Thyroid gland (tissue), 4 donors: Measurements from ENCODE around the gene DMD. TPM values are rescaled to one million over a fixed set of nuclear protein-coding genes. Genes with fewer than 3 reads are reported as not detected.

Experiments used
- DNase-seq, 2 donors: peaks; one replicate each; pipeline ENCODE4 v3.0.0-alpha.2; 2019
- H3K27ac ChIP-seq, 3 donors: fragments of 200-600 bp; sonication (generic); 1 replicate in 2 of 3; 2 replicates in 1 of 3; pipeline ENCODE4 v1.5.1; 2016 to 2019; ENCODE audit warnings: mild to moderate bottlenecking in 1 of 3, moderate library complexity in 1 of 3
- H3K27me3 ChIP-seq: fragments of 200-600 bp; sonication (generic); one replicate; pipeline ENCODE4 v1.5.1; 2019
- H3K36me3 ChIP-seq, 2 donors: fragments of 200-600 bp; sonication (generic); one replicate each; pipeline ENCODE4 v1.5.1; 2016 to 2019
- H3K4me1 ChIP-seq, 2 donors: fragments of 200-600 bp; sonication (generic); one replicate each; pipeline ENCODE4 v1.5.1; 2017 to 2019
- H3K4me3 ChIP-seq, 3 donors: fragments of 200-600 bp; sonication (generic); replicated peaks in 1 of 3; 1 replicate in 2 of 3; 2 replicates in 1 of 3; pipeline ENCODE4 v1.5.1; 2016; ENCODE audit warnings: mild to moderate bottlenecking in 1 of 3
- H3K9me3 ChIP-seq: fragments of 200-600 bp; sonication (generic); one replicate; pipeline ENCODE4 v1.5.1; 2017
- POLR2A ChIP-seq, 2 donors: fragments of 450-650 bp; IDR thresholded peaks; one replicate each; pipeline ENCODE4 v1.6.1; 2017; ENCODE audit warnings: antibody characterized with exemption in 2 of 2, mild to moderate bottlenecking in 2 of 2, moderate library complexity in 1 of 2
- WGBS, 2 donors: methylation state at CpG; one replicate each; pipeline ENCODE4 v1.1.5; 2017; 5-methylcytosine and 5-hydroxymethylcytosine counted together
- intact Hi-C: fragments of 100-400 bp; cut with DNase I; formaldehyde crosslinking; loops from one replicate; pipeline ENCODE4 v1.15.1; 2023
- total RNA-seq, 4 donors: library from RNA; depleted of rRNA; stranded (reverse); fragments of >200 nt; gene quantifications; one replicate each; pipeline ENCODE4 v1.2.3, GENCODE V29; 2016
- TF ChIP-seq, protein P1 (sequence below), 6 experiments: fragments of 200-600 bp in 3 of 6; fragments of 450-650 bp in 3 of 6; sonication (generic) in 3 of 6; IDR thresholded peaks; one replicate each; pipeline ENCODE4 v1.5.1; 2016 to 2019; ENCODE audit warnings: antibody characterized with exemption in 6 of 6, mild to moderate bottlenecking in 2 of 6, inconsistent platforms in 1 of 6, moderate library complexity in 1 of 6

DMD gene
- total RNA-seq, 4 donors from 2014 or later = 16.5 to 24.0 (median 21.7) TPM

GRCh38 chrX:31128855-31129254, 2082.5 kb downstream of the DMD start:
- DNase-seq = no peak
- Histone ChIP-seq H3K36me3 (no peaks in the 10 kb centered on the region), H3K4me3 (no peak overlapping the region), H3K27me3 (no peaks in the 10 kb centered on the region), H3K9me3 (no peaks in the 10 kb centered on the region), H3K27ac (no peak overlapping the region), H3K4me1 (no peaks in the 10 kb centered on the region)
- TF ChIP-seq POLR2A (IDR thresholded peaks at IDR 0.05) = no peak
- TF ChIP-seq, protein P1, sequence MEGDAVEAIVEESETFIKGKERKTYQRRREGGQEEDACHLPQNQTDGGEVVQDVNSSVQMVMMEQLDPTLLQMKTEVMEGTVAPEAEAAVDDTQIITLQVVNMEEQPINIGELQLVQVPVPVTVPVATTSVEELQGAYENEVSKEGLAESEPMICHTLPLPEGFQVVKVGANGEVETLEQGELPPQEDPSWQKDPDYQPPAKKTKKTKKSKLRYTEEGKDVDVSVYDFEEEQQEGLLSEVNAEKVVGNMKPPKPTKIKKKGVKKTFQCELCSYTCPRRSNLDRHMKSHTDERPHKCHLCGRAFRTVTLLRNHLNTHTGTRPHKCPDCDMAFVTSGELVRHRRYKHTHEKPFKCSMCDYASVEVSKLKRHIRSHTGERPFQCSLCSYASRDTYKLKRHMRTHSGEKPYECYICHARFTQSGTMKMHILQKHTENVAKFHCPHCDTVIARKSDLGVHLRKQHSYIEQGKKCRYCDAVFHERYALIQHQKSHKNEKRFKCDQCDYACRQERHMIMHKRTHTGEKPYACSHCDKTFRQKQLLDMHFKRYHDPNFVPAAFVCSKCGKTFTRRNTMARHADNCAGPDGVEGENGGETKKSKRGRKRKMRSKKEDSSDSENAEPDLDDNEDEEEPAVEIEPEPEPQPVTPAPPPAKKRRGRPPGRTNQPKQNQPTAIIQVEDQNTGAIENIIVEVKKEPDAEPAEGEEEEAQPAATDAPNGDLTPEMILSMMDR (IDR thresholded peaks at IDR 0.05) = no peak
- intact Hi-C loops = no loop called here
- 81 to 84% methylated on average over 4 of the region's 4 CpGs for WGBS, 2 donors

DNA sequence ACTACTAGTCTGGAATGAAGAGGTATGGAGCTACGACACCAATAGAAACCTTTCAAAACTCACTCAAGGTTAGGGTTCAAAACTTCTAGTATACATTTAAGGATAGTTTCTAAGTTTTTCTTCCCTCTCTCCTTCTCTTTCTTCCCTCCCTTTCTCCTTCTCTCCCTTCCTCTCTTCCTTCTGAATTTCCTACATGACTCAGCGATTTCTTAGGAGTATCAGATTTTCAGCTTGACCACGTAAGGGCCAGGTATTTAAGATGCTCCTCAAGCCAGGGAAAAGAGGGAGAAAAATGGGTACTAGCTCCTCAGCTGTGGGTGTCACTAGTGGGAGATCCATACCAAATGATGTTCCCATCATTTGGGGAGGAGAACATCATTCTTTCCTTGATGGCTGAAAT, 2083.6 kb downstream of the DMD start:
- Histone ChIP-seq H3K4me1 (no peaks in the 10 kb centered on the region), H3K36me3 (no peaks in the 10 kb centered on the region), H3K4me3 (no peak overlapping the region), H3K9me3 (no peaks in the 10 kb centered on the region), H3K27ac (no peak overlapping the region), H3K27me3 (no peaks in the 10 kb centered on the region)
- WGBS, 2 donors = 97 to 98% methylated on average over 3 of the region's 3 CpGs
- DNase-seq = no peak
- intact Hi-C loops = no loop called here
- TF ChIP-seq POLR2A (IDR thresholded peaks at IDR 0.05) = no peak
- TF ChIP-seq, protein P1 (IDR thresholded peaks at IDR 0.05) = no peak

GRCh38 chrX:31126205-31126604, 2085.1 kb downstream of the DMD start:
- no peaks in the 10 kb centered on the region for H3K27me3 ChIP-seq
- no peak overlapping the region for H3K27ac ChIP-seq
- H3K36me3 ChIP-seq = no peaks in the 10 kb centered on the region
- DNase-seq = no peak
- 89 to 96% methylated on average over 7 of the region's 7 CpGs for WGBS, 2 donors
- H3K9me3 ChIP-seq = no peaks in the 10 kb centered on the region
- intact Hi-C loops = no loop called here
- no peak overlapping the region for H3K4me3 ChIP-seq
- H3K4me1 ChIP-seq = no peaks in the 10 kb centered on the region
- TF ChIP-seq, protein P1 (IDR thresholded peaks at IDR 0.05) = no peak
- TF ChIP-seq POLR2A (IDR thresholded peaks at IDR 0.05) = no peak

GRCh38 chrX:31124536-31124935, 2086.8 kb downstream of the DMD start:
- intact Hi-C loops = no loop called here
- Histone ChIP-seq H3K4me3 (no peak overlapping the region), H3K27ac (no peak overlapping the region), H3K9me3 (no peaks in the 10 kb centered on the region), H3K27me3 (no peaks in the 10 kb centered on the region), H3K4me1 (no peaks in the 10 kb centered on the region), H3K36me3 (no peaks in the 10 kb centered on the region)
- no peak for DNase-seq
- WGBS, 2 donors = 73 to 77% methylated on average over 4 of the region's 4 CpGs
- TF ChIP-seq POLR2A (IDR thresholded peaks at IDR 0.05) = no peak
- TF ChIP-seq, protein P1 (IDR thresholded peaks at IDR 0.05) = no peak

DNA sequence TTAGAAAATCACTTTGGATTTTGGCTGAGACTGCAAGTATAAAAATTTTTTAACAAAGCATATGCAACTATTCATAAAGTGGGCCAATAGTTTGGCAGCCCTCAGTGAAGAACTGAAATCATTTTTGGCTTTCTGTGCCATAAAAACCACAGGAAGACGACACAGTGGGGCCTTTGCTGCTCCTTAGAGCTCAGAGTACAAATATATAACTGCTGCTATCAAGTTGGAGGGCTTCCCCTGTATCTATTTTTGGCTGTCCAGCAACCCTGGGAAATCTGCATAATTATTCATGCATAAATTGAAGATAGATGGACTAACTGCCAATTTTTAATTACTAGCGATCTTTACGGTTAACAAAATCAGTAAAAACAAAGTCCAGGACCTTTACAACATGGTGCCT, 2088.0 kb downstream of the DMD start:
- Histone ChIP-seq H3K4me3 (no peak overlapping the region), H3K27ac (no peak overlapping the region), H3K9me3 (no peaks in the 10 kb centered on the region), H3K36me3 (no peaks in the 10 kb centered on the region), H3K4me1 (no peaks in the 10 kb centered on the region), H3K27me3 (no peaks in the 10 kb centered on the region)
- TF ChIP-seq, protein P1 (IDR thresholded peaks at IDR 0.05) = no peak
- TF ChIP-seq POLR2A (IDR thresholded peaks at IDR 0.05) = no peak
- no peak for DNase-seq
- 72 to 76% methylated on average over 3 of the region's 3 CpGs for WGBS, 2 donors
- intact Hi-C loops = no loop called here
